Neural cell (in vitro differentiated cells): Measurements from ENCODE around the gene NARS2.

Experiments used
- CTCF ChIP-seq: fragments of 450-650 bp; IDR thresholded peaks from 2 replicates; pipeline ENCODE4 v1.5.1; 2014; ENCODE audit warnings: antibody characterized with exemption, mild to moderate bottlenecking, moderate library complexity; ENCODE audit not compliant: poor library complexity, severe bottlenecking
- EP300 ChIP-seq: fragments of 450-650 bp; conservative IDR thresholded peaks from 2 replicates; pipeline ENCODE4 v1.6.1; 2014; ENCODE audit warnings: antibody characterized with exemption, mild to moderate bottlenecking, moderate library complexity; ENCODE audit not compliant: poor library complexity, severe bottlenecking
- EZH2 ChIP-seq: fragments of 200-600, 300-800 bp; shearing (Covaris generic), sonication (generic); IDR thresholded peaks from 2 replicates; pipeline ENCODE4 v1.6.1; 2014; ENCODE audit warnings: antibody characterized with exemption, low read length, borderline replicate concordance, mild to moderate bottlenecking; ENCODE audit not compliant: insufficient read depth, poor library complexity, severe bottlenecking
- POLR2AphosphoS5 ChIP-seq: IDR thresholded peaks from 2 replicates; pipeline ENCODE4 v1.6.1; 2012
- RAD21 ChIP-seq: fragments of 450-650 bp; conservative IDR thresholded peaks from 2 replicates; pipeline ENCODE4 v1.6.1; 2014; ENCODE audit warnings: antibody characterized with exemption, mild to moderate bottlenecking, moderate library complexity
- REST ChIP-seq: IDR thresholded peaks from 2 replicates; pipeline ENCODE4 v1.6.1; 2012; ENCODE audit warnings: borderline replicate concordance
- SMC3 ChIP-seq: fragments of 450-650 bp; conservative IDR thresholded peaks from 2 replicates; pipeline ENCODE4 v1.6.1; 2014; ENCODE audit warnings: antibody characterized with exemption, mild to moderate bottlenecking, moderate library complexity; ENCODE audit not compliant: poor library complexity
- TAF1 ChIP-seq: IDR thresholded peaks from 2 replicates; pipeline ENCODE4 v1.6.1; 2012; ENCODE audit warnings: low read depth

- TF ChIP-seq CTCF (no peak), REST (no peak), POLR2AphosphoS5 (no peak), TAF1 (no peak), SMC3 (no peak), EZH2 (no peak), RAD21 (no peak), EP300 (no peak)
These were observed 151.4 kb downstream of the NARS2 start for GRCh38 chr11:78423241-78423640.
